8988T (cell line): ENCODE data around the gene MCCC1.

Source experiments
- DNase-seq: peaks from one replicate; pipeline ENCODE4 v3.0.0; 2011

The MCCC1 gene

DNA sequence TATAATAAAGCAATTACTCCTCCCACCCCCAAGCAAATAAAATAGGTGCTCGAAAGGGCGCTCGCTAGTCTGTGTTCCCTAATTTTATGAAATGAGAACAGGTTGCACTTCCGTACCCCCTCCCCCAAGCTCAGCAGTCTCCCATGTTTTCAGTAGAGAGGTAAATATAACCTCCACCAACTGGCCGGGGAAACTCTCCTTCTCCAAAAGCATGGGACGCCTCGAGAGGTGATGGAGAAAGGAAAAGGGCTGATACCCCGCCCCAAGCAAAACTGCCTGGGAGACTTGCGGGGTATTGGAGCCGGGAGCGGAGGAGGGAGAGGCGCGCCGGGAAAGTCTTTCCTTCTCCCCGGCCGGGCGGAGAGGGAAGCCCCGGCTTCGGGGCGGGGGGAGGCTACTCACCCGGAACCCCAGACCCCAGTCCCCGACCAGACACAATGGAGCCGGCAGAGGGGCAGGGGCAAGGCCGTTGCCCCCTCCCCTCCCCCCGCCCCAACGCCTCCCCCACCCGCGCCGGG lies 119.6 kb downstream of the MCCC1 start:
- DNase-seq = peak; percentile 25

DNA sequence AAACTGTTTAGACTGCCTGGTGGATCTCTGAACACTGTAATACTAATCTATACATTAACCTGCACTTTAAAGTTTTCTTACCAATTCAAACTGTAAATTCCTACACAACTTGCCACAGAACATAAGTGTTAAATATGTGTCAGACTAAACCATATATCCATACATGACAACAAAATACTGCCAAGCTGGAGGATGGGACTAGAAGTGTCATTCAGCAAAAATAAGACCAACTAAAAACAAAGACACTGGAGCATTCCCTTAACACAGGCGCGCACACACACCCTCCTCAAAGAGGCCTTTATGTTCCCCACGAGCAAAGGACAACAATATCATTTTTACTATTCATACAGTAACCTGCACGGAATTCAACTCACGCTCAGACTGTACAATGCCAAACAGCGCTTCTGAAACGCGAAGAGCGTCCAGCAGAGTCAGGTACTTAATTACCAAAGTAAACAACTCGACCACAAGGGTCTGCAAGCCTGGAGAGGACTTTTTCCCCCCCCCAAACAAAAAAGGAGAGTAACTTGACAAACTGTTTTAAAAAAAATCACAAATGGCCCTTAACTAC lies 120.1 kb downstream of the MCCC1 start:
- DNase-seq = no peak

GRCh38 chr3:182978387-182978786 lies 120.9 kb downstream of the MCCC1 start:
- DNase-seq = no peak

DNA sequence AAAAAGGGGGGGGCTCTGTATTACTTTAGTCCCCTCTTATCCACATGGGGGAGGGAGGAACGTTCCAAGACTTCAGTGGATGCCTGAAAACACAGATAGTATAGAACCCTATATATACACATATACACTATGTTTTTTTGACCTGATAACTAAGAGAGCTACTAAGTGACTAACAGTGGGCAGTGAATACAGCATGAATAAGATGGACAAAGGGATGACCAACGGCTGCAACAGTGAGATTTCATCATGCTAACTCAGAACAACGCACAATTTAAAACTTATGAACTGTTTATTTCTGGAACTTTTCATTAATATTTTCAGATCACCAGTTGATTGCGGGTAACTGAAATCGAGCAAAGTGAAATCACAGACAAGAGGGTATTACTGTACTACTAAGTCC lies 126.2 kb downstream of the MCCC1 start:
- no peak for DNase-seq

GRCh38 chr3:182972387-182972786 lies 126.9 kb downstream of the MCCC1 start:
- DNase-seq = no peak

DNA sequence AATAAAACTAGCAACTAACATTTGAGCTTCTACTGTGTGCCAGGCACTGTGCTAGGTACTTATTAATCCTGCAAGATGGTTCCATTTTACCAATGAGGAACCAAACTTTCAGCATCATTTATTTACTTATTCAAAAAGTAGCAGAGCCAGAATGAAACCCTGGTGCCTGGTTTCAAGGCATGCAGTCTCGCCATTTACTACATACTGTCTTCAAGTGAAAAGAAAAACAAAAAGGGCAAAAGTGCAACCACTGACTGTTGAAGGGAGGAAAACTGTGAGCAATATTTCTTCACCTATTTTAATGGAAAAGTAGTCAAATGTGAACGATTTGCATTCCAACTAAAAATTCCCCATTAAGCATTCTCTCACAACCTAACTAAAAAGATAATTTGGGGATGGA lies 127.7 kb downstream of the MCCC1 start:
- DNase-seq = no peak

- no peak for DNase-seq
Measured at GRCh38 chr3:182970811-182971418, 128.4 kb downstream of the MCCC1 start.

DNA sequence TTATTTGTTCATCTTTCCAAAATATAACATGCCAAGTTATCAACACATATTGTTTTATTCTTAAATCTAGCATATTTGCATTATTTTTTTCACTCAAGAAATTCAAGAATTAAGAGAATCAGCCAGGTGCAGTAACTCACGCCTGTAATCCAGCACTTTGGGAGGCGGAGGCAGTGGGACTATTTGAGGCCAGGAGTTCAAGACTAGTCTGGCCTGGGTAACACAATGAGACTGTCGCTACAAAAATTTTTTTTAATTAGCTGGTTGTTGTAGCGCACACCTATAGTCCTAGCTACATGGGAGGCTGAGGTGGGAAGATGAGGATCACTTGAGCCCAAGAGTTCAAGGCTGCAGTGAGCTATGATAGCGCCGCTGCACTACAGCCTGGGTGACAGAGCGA lies 129.4 kb downstream of the MCCC1 start:
- no peak for DNase-seq

GRCh38 chr3:182969277-182969676 lies 130.0 kb downstream of the MCCC1 start:
- no peak for DNase-seq

DNA sequence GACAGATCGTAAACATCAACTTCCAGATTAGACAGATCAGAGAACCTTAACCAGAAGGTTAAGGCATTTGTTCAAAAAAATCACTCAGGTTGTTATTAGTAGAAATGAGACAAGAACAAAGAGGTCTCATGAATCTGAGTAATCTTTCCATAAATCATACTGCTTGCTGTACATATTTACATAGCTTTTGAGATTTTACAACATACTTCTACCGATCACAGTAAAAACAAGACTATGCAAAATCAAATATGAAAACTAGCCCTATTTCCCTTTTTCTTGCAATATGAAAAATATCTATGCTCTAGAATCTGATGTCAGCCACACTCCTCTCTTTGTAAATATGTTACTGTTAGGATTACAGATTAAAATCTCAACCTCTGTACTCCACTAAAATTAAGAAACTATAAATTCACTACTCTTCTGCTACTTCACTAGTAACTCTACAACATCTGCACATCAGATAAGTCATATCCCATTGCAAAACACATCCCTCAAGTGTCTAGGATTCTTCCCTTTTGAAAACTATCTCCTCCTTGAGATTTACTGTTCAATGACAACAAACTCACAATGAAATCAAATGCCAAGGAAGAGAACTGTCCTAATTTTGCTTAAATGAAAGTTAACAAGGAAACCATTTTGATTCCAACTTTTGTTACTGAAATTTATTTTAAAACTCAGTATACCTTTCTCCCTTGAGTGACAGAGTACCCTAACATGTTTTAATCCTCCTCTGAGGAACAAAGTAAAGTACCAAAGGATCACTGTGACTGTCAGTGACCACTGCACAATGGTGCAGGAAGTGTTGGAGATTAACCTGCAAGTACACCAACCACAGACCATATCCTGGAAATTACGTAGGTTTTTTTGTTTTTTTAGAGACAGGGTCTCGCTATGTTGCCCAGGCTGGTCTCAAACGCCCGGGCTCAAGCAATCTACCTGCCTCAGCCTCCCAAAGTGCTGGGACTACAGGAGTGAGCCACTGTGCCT lies 131.8 kb downstream of the MCCC1 start:
- DNase-seq = no peak

DNA sequence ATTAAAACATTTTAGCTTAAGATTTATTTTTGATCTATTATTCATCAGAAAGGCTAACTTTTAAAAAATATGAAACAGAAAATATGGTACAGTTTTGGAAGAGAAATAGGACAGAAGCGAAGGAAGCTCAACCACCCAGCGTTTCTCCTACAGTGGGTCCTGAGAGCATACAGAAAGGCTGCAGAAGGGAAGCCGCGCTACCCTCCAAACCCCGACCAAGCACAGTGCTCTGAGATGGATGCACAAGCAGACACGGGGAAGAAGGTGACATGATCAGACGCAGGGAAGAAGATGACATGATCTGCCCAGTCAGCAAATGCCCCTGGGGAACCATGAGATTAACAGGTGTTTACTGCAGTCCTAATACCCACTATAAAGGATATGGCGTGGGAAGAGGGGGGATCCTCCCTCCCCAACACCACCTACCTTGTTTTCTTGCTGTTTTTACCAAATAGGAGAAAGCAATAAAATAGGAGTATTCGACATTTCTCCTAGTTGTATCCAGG lies 133.4 kb downstream of the MCCC1 start:
- DNase-seq = no peak
